Measurements from ENCODE around the gene PEX16.

The PEX16 gene

GRCh38 chr11:45922425-45923082, 4.9 kb upstream of the PEX16 start, which contains the start of gene LARGE2:
LARGE2 (plus strand) TSS chr11:45922656; CDS start chr11:45922883, 227 bp downstream.
- TF ChIP-seq REST (IDR thresholded peaks at IDR 0.05; ENCODE audit: insufficient replicate concordance, low read depth) = no peak
- no peak for TF ChIP-seq GABPA (IDR thresholded peaks at IDR 0.05; ENCODE audit: low read depth)
- TF ChIP-seq CTCF (IDR thresholded peaks at IDR 0.05; ENCODE audit: insufficient read depth, low read length) = no peak
- TF ChIP-seq SPI1 (IDR thresholded peaks at IDR 0.05; ENCODE audit: borderline replicate concordance, low read depth) = no peak
- TF ChIP-seq POLR2AphosphoS5 (IDR thresholded peaks at IDR 0.05; ENCODE audit: low read depth) = no peak
- no peak within 1 kb of the TSS for H3K4me3 ChIP-seq (replicated peaks; ENCODE audit: insufficient read depth, low read length)
- no peak within 1 kb of the TSS for H3K27ac ChIP-seq (replicated peaks)
- peaks cover 18% of the 10 kb centered on the region for H3K27me3 ChIP-seq (ENCODE audit: insufficient read depth, poor library complexity, severe bottlenecking)
- no peak for DNase-seq (ENCODE audit: low read depth in 1 of 2, low spot score in 1 of 2)

GRCh38 chr11:45921561-45922424, 4.1 kb upstream of the PEX16 start:
- Histone ChIP-seq H3K4me3 (replicated peaks; ENCODE audit: insufficient read depth, low read length) (no peak overlapping the region), H3K27me3 (ENCODE audit: insufficient read depth, poor library complexity, severe bottlenecking) (peaks cover 18% of the 10 kb centered on the region), H3K27ac (replicated peaks) (no peak overlapping the region)
- no peak for DNase-seq (ENCODE audit: low read depth in 1 of 2, low spot score in 1 of 2)
- TF ChIP-seq SPI1 (IDR thresholded peaks at IDR 0.05; ENCODE audit: borderline replicate concordance, low read depth) (no peak), CTCF (IDR thresholded peaks at IDR 0.05; ENCODE audit: insufficient read depth, low read length) (no peak), REST (IDR thresholded peaks at IDR 0.05; ENCODE audit: insufficient replicate concordance, low read depth) (no peak), POLR2AphosphoS5 (IDR thresholded peaks at IDR 0.05; ENCODE audit: low read depth) (no peak), GABPA (IDR thresholded peaks at IDR 0.05; ENCODE audit: low read depth) (no peak)

GRCh38 chr11:45920531-45921477, 3.1 kb upstream of the PEX16 start:
- H3K27ac ChIP-seq (replicated peaks) = no peak overlapping the region
- H3K27me3 ChIP-seq (ENCODE audit: insufficient read depth, poor library complexity, severe bottlenecking) = peaks cover 18% of the 10 kb centered on the region
- H3K4me3 ChIP-seq (replicated peaks; ENCODE audit: insufficient read depth, low read length) = no peak overlapping the region
- no peak for TF ChIP-seq POLR2AphosphoS5 (IDR thresholded peaks at IDR 0.05; ENCODE audit: low read depth)
- no peak for TF ChIP-seq CTCF (IDR thresholded peaks at IDR 0.05; ENCODE audit: insufficient read depth, low read length)
- TF ChIP-seq GABPA (IDR thresholded peaks at IDR 0.05; ENCODE audit: low read depth) = no peak
- TF ChIP-seq SPI1 (IDR thresholded peaks at IDR 0.05; ENCODE audit: borderline replicate concordance, low read depth) = no peak
- no peak for TF ChIP-seq REST (IDR thresholded peaks at IDR 0.05; ENCODE audit: insufficient replicate concordance, low read depth)
- DNase-seq (ENCODE audit: low read depth in 1 of 2, low spot score in 1 of 2) = no peak

Measured in HL-60 (cell line).